ENCODE data around the gene ETFA. TPM values are rescaled to one million over a fixed set of nuclear protein-coding genes. Genes with fewer than 3 reads are reported as not detected.

Gene ETFA
- total and polyA plus RNA-seq, 9 of the 15 experiments (the other 6 are each of a cell fraction or from before 2014, with no cell fraction given) = 130 to 543 (median 232) TPM

- peak overlapping the region; percentile 94 for H3K27ac ChIP-seq (ENCODE audit: extremely low read depth, low read depth, low read length)
- in situ Hi-C loops (cut with MboI) = no loop called here
- no peaks in the 10 kb centered on the region; the same call in 1 of the 2 replicates for H3K9me3 ChIP-seq (replicated peaks; ENCODE audit: control insufficient read depth, insufficient read depth, low read depth, low read length)
- H3K27me3 ChIP-seq (ENCODE audit: control insufficient read depth in 2 of 2, insufficient read depth in 2 of 2, low read length in 2 of 2) = no peaks in the 10 kb centered on the region
- H3K9me1 ChIP-seq (ENCODE audit: control insufficient read depth, insufficient read depth, low read length) = no peaks in the 10 kb centered on the region
- intact Hi-C loops (cut with micrococcal nuclease) = loop anchor here (10.0 kb wide), 1 partner anchor 528 kb away; no protein-coding TSS in a partner anchor
- H4K20me1 ChIP-seq (replicated peaks; ENCODE audit: control insufficient read depth, insufficient read depth, low read length) = 0 out of 2 replicates have a peak, but pooled peaks cover 6% of the 10 kb centered on the region
- peak overlapping the region; percentile 53 for H3K4me3 ChIP-seq
- peak overlapping the region; percentile 96 for H3K4me2 ChIP-seq (ENCODE audit: insufficient read depth, low read length)
- H3K4me1 ChIP-seq (replicated peaks in 1 of 2; ENCODE audit: control insufficient read depth in 2 of 2, insufficient read depth in 2 of 2, low read length in 2 of 2) = peaks cover 11 to 55% of the 10 kb centered on the region in 2 experiments
- peak overlapping the region; percentile 87 for H2AFZ ChIP-seq (ENCODE audit: low read depth, low read length)
- POLR2A ChIA-PET = interaction anchor here (1.2 to 2.1 kb wide), 3 partner anchors 8 to 15 kb away, joined by 4 to 18 read pairs (median 6); no protein-coding TSS in a partner anchor
- TSS peak; percentile 78 for BruUV-seq (replicated peaks)
- WGBS (ENCODE audit: insufficient coverage, low coverage, missing lambda C conversion rate) = under 1% methylated on average over 25 of the region's 25 CpGs
- peak; percentile 41 to 81 (median 58) for DNase-seq (ENCODE audit: extremely low read depth in 1 of 4, low spot score in 3 of 4)
- peaks cover 40% of the 10 kb centered on the region for H3K79me2 ChIP-seq (ENCODE audit: control insufficient read depth, insufficient read depth, low read length)
- FAIRE-seq = no peak
- H3K36me3 ChIP-seq (ENCODE audit: control insufficient read depth, insufficient read depth, low read length) = peaks cover 35% of the 10 kb centered on the region
- CTCF ChIA-PET (ENCODE audit: low intra/inter-chr PET ratio) = no interaction called here
- peak; percentile 70 for ATAC-seq
- peak overlapping the region; percentile 95 to 100 for H3K9ac ChIP-seq (ENCODE audit: insufficient read depth in 1 of 2, low read depth in 2 of 2, low read length in 2 of 2)
- TF ChIP-seq KDM2B (CRISPR knock-in tag; IDR thresholded peaks at IDR 0.05) (no peak), VEZF1 (CRISPR knock-in tag; IDR thresholded peaks at IDR 0.05) (no peak), CREB1 (IDR thresholded peaks at IDR 0.05) (peak; percentile 10), CREB1 (CRISPR knock-in tag; IDR thresholded peaks at IDR 0.05) (no peak), ETS2 (tag; IDR thresholded peaks at IDR 0.05; ENCODE audit: borderline replicate concordance, poor library complexity, severe bottlenecking) (no peak), BRF1 (IDR thresholded peaks at IDR 0.05; ENCODE audit: borderline replicate concordance, extremely low read depth, insufficient read length) (no peak), CTCFL (IDR thresholded peaks at IDR 0.05; ENCODE audit: borderline replicate concordance, insufficient read depth, low read depth, low read length, poor library complexity, severe bottlenecking) (no peak), ZBTB1 (CRISPR knock-in tag; IDR thresholded peaks at IDR 0.05; ENCODE audit: borderline replicate concordance, low read depth) (no peak), DEAF1 (CRISPR knock-in tag; IDR thresholded peaks at IDR 0.05) (no peak), SLC30A9 (CRISPR knock-in tag; IDR thresholded peaks at IDR 0.05) (no peak), MAX (CRISPR knock-in tag; IDR thresholded peaks at IDR 0.05) (no peak), ZKSCAN3 (CRISPR knock-in tag; IDR thresholded peaks at IDR 0.05) (no peak), FOXA3 (CRISPR knock-in tag; conservative IDR thresholded peaks at IDR 0.05 in 1 of 2, IDR thresholded peaks at IDR 0.05 in 1 of 2) (no peak), SMAD3 (CRISPR knock-in tag; conservative IDR thresholded peaks at IDR 0.05) (no peak)
These were observed 25.9 kb upstream of the ETFA start for GRCh38 chr15:76337059-76337695.
